RWPE2 (cell line): ENCODE results near the gene TM7SF3.

Source experiments
- ATAC-seq: fragments of 200-7000 bp; cut with Tn5 transposase; 3 replicates; pipeline ENCODE4 v1.9.1; 2021; ENCODE audit warnings: low read depth
- DNase-seq: peaks from one replicate; pipeline ENCODE4 v3.0.0-alpha.2; 2020; ENCODE audit warnings: low spot score
- H3K27ac ChIP-seq: fragments of 450-650 bp; 2 replicates; pipeline ENCODE4 v1.5.1; 2017; ENCODE audit warnings: mild to moderate bottlenecking; ENCODE audit not compliant: poor library complexity, severe bottlenecking
- H3K27me3 ChIP-seq: fragments of 250-450 bp; sonication (Bioruptor Pico); 2 replicates; pipeline ENCODE4 v1.5.1; 2021; ENCODE audit warnings: mild to moderate bottlenecking, moderate library complexity; ENCODE audit not compliant: insufficient read depth, poor library complexity, severe bottlenecking
- H3K36me3 ChIP-seq: fragments of 250-450 bp; sonication (Bioruptor Pico); 2 replicates; pipeline ENCODE4 v1.5.1; 2020; ENCODE audit warnings: low read depth, mild to moderate bottlenecking, moderate library complexity
- H3K4me1 ChIP-seq: fragments of 250-450 bp; sonication (Bioruptor Pico); 2 replicates; pipeline ENCODE4 v1.5.1; 2021; ENCODE audit warnings: mild to moderate bottlenecking, moderate library complexity; ENCODE audit not compliant: insufficient read depth, poor library complexity, severe bottlenecking
- H3K4me3 ChIP-seq: fragments of 250-450 bp; sonication (Bioruptor Pico); 2 replicates; pipeline ENCODE4 v1.5.1; 2021; ENCODE audit warnings: mild to moderate bottlenecking, moderate library complexity; ENCODE audit not compliant: severe bottlenecking
- H3K9me3 ChIP-seq: fragments of 250-450 bp; sonication (Bioruptor Pico); 2 replicates; pipeline ENCODE4 v1.5.1; 2021; ENCODE audit warnings: mild to moderate bottlenecking, moderate library complexity; ENCODE audit not compliant: severe bottlenecking
- TF ChIP-seq, protein P1 (sequence below): fragments of 450-650 bp; IDR thresholded peaks from one replicate; pipeline ENCODE4 v1.5.1; 2017; ENCODE audit warnings: mild to moderate bottlenecking, moderate library complexity; ENCODE audit not compliant: poor library complexity, severe bottlenecking

TM7SF3 gene

DNA sequence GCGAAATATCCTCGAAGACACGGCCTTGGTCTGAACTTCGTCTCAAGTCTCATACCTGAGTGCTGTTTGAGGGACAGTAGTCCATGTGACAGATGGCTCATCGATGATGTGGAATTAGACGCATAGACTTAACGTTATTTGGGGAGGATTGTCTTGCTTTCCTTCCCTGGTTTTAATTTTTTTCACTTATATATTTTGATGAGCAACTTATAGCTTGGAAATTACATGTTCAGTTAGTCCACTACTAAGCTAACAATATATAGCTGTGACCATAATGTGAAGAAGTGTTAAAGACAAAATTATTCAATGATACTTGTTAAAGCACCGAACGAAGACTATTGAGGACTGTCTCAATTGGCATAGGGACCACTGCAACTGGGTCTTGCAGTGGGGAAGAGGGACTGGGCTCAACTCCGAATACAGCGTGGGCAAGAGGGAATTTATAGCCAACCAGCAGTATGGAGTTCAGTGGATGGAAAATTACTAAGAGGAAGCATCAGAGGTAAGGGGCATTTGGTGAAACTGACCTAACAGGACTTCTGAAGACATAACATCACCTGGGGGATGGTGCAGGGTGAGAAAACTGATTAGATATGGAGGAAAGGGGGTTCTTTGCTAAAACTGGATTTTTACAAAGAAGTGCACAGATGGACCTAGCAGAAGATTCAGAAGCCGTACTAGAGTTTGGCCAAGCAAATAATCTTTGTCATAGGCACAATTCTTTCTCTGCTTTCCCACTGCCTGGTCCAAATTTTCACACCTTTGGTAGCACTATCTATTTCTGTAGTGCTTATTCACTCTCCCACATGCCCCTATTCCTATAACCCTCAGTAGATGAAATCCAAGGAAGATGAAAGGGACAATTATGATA lies 910 bp upstream of the TM7SF3 start:
- Histone ChIP-seq H3K4me1 (peaks cover 4% of the 10 kb centered on the region), H3K9me3 (no peaks in the 10 kb centered on the region), H3K4me3 (peak overlapping the region; percentile 72), H3K36me3 (no peaks in the 10 kb centered on the region; the same call in 1 of the 2 replicates), H3K27ac (peak overlapping the region; percentile 63), H3K27me3 (no peaks in the 10 kb centered on the region)
- TF ChIP-seq, protein P1, sequence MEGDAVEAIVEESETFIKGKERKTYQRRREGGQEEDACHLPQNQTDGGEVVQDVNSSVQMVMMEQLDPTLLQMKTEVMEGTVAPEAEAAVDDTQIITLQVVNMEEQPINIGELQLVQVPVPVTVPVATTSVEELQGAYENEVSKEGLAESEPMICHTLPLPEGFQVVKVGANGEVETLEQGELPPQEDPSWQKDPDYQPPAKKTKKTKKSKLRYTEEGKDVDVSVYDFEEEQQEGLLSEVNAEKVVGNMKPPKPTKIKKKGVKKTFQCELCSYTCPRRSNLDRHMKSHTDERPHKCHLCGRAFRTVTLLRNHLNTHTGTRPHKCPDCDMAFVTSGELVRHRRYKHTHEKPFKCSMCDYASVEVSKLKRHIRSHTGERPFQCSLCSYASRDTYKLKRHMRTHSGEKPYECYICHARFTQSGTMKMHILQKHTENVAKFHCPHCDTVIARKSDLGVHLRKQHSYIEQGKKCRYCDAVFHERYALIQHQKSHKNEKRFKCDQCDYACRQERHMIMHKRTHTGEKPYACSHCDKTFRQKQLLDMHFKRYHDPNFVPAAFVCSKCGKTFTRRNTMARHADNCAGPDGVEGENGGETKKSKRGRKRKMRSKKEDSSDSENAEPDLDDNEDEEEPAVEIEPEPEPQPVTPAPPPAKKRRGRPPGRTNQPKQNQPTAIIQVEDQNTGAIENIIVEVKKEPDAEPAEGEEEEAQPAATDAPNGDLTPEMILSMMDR, result no peak
- ATAC-seq (no peak), DNase-seq (no peak)

GRCh38 chr12:27013611-27014084 lies 536 bp downstream of the TM7SF3 start:
- no peak for DNase-seq
- TF ChIP-seq, protein P1, result no peak
- Histone ChIP-seq H3K4me3 (peak overlapping the region; percentile 72), H3K36me3 (no peaks in the 10 kb centered on the region; the same call in 1 of the 2 replicates), H3K9me3 (no peaks in the 10 kb centered on the region), H3K4me1 (peaks cover 8% of the 10 kb centered on the region), H3K27me3 (no peaks in the 10 kb centered on the region), H3K27ac (peak overlapping the region; percentile 63)
- peak; percentile 46 for ATAC-seq

- DNase-seq (no peak), ATAC-seq (no peak)
- H3K4me3 ChIP-seq, result peak overlapping the region; percentile 72
- TF ChIP-seq, protein P1, result no peak
- H3K27me3 ChIP-seq, result no peaks in the 10 kb centered on the region
- H3K9me3 ChIP-seq, result no peaks in the 10 kb centered on the region
- peak overlapping the region; percentile 63 for H3K27ac ChIP-seq
- H3K36me3 ChIP-seq, result no peaks in the 10 kb centered on the region; the same call in 1 of the 2 replicates
- peaks cover 8% of the 10 kb centered on the region for H3K4me1 ChIP-seq
These were observed 1.3 kb downstream of the TM7SF3 start for GRCh38 chr12:27012982-27013255.

DNA sequence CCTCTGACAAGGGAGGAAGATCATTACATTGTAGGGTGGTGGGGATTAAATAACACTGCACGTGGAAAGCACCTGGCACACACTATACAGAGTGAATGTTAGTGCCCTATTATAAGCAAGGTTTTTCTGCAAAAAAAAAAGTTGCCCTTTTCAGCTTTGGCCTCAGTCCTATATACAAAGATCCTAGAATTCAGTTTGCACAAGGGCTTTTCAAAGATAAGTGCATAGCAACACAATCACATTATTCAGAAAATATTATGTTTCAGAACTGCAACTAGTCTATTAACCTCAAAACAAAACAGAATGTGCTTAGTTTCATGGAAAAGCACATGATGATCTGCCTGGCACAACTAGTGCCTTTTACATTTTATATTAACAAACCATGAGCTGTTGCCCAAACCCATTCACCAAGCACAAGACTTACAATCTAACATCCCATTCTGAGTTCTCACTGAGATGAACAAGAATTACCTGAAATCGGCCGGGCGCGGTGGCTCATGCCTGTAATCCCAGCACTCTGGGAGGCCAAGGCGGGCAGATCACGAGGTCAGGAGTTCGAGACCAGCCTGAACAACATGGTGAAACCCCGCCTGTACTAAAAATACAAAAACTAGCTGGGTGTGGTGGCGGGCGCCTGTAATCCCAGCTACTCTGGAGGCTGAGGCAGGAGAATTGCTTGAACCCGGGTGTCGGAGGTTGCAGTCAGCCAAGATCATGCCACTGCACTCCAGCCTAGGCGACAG lies 1.8 kb downstream of the TM7SF3 start:
- Histone ChIP-seq H3K4me1 (peaks cover 8% of the 10 kb centered on the region), H3K4me3 (peak overlapping the region; percentile 72), H3K27me3 (no peaks in the 10 kb centered on the region), H3K27ac (peak overlapping the region; percentile 63), H3K36me3 (no peaks in the 10 kb centered on the region; the same call in 1 of the 2 replicates), H3K9me3 (no peaks in the 10 kb centered on the region)
- TF ChIP-seq, protein P1, result no peak
- ATAC-seq (no peak), DNase-seq (no peak)
